ENCODE measurements around the gene HHATL. TPM values are rescaled to one million over a fixed set of nuclear protein-coding genes. Genes with fewer than 3 reads are reported as not detected.

The HHATL gene
- total RNA-seq, 1 donor from 2014 or later, result not detected

GRCh38 chr3:42666577-42666998, 36.0 kb downstream of the HHATL start:
- peaks cover 3% of the 10 kb centered on the region for H3K9me3 Mint-ChIP-seq (ENCODE audit: unreplicated experiment)

GRCh38 chr3:42666022-42666421, 36.6 kb downstream of the HHATL start:
- Mint-ChIP-seq H3K9me3 (ENCODE audit: unreplicated experiment) (peaks cover 3% of the 10 kb centered on the region), H3K36me3 (ENCODE audit: unreplicated experiment) (peaks cover 4% of the 10 kb centered on the region), H3K4me1 (ENCODE audit: unreplicated experiment) (no peaks in the 10 kb centered on the region), H3K27ac (ENCODE audit: unreplicated experiment) (no peak overlapping the region), H3K4me3 (ENCODE audit: unreplicated experiment) (no peak overlapping the region), H3K27me3 (ENCODE audit: unreplicated experiment) (no peaks in the 10 kb centered on the region)
- no peak for TF ChIP-seq CTCF (IDR thresholded peaks at IDR 0.05)
- peak; percentile 64 for DNase-seq (ENCODE audit: extremely low spot score, unreplicated experiment)

More at GRCh38 chr3:42666577-42666998, 36.0 kb downstream of the HHATL start:
- no peak for TF ChIP-seq CTCF (IDR thresholded peaks at IDR 0.05)
- Mint-ChIP-seq H3K27ac (ENCODE audit: unreplicated experiment) (no peak overlapping the region), H3K4me3 (ENCODE audit: unreplicated experiment) (no peak overlapping the region), H3K27me3 (ENCODE audit: unreplicated experiment) (no peaks in the 10 kb centered on the region), H3K36me3 (ENCODE audit: unreplicated experiment) (no peaks in the 10 kb centered on the region), H3K4me1 (ENCODE audit: unreplicated experiment) (no peaks in the 10 kb centered on the region)
- DNase-seq (ENCODE audit: extremely low spot score, unreplicated experiment), result no peak

- Mint-ChIP-seq H3K27ac (ENCODE audit: unreplicated experiment) (no peak overlapping the region), H3K9me3 (ENCODE audit: unreplicated experiment) (peaks cover under 1% of the 10 kb centered on the region), H3K4me3 (ENCODE audit: unreplicated experiment) (no peak overlapping the region), H3K4me1 (ENCODE audit: unreplicated experiment) (no peaks in the 10 kb centered on the region), H3K27me3 (ENCODE audit: unreplicated experiment) (no peaks in the 10 kb centered on the region), H3K36me3 (ENCODE audit: unreplicated experiment) (peaks cover 5% of the 10 kb centered on the region)
- DNase-seq (ENCODE audit: extremely low spot score, unreplicated experiment), result peak; percentile 84
- TF ChIP-seq CTCF (IDR thresholded peaks at IDR 0.05), result no peak
Measured at GRCh38 chr3:42665050-42665878, 37.3 kb downstream of the HHATL start.

- Mint-ChIP-seq H3K4me1 (ENCODE audit: unreplicated experiment) (no peaks in the 10 kb centered on the region), H3K4me3 (ENCODE audit: unreplicated experiment) (no peak overlapping the region), H3K27me3 (ENCODE audit: unreplicated experiment) (no peaks in the 10 kb centered on the region), H3K27ac (ENCODE audit: unreplicated experiment) (no peak overlapping the region), H3K36me3 (ENCODE audit: unreplicated experiment) (peaks cover 8% of the 10 kb centered on the region), H3K9me3 (ENCODE audit: unreplicated experiment) (no peaks in the 10 kb centered on the region)
- no peak for TF ChIP-seq CTCF (IDR thresholded peaks at IDR 0.05)
- no peak for DNase-seq (ENCODE audit: extremely low spot score, unreplicated experiment)
Measured at GRCh38 chr3:42664438-42664803, 38.2 kb downstream of the HHATL start.

- Mint-ChIP-seq H3K27me3 (ENCODE audit: unreplicated experiment) (no peaks in the 10 kb centered on the region), H3K27ac (ENCODE audit: unreplicated experiment) (no peak overlapping the region), H3K4me1 (ENCODE audit: unreplicated experiment) (no peaks in the 10 kb centered on the region), H3K4me3 (ENCODE audit: unreplicated experiment) (no peak overlapping the region), H3K9me3 (ENCODE audit: unreplicated experiment) (no peaks in the 10 kb centered on the region), H3K36me3 (ENCODE audit: unreplicated experiment) (peaks cover 8% of the 10 kb centered on the region)
- no peak for DNase-seq (ENCODE audit: extremely low spot score, unreplicated experiment)
- TF ChIP-seq CTCF (IDR thresholded peaks at IDR 0.05), result no peak
Measured at GRCh38 chr3:42663581-42664437, 38.8 kb downstream of the HHATL start.

All from osteocyte (in vitro differentiated cells).